WTC11 (cell line): ENCODE results near the gene ZFP36L1. TPM values are rescaled to one million over a fixed set of nuclear protein-coding genes. Genes with fewer than 3 reads are reported as not detected.

Source experiments
- ATAC-seq: fragments of 200-7000 bp; cut with Tn5 transposase; 2 replicates; pipeline ENCODE4 v1.10.0; 2021; ENCODE audit warnings: mild to moderate bottlenecking, moderate library complexity
- CTCF ChIA-PET: fragments of 300-600 bp; sonication (Branson Sonifier 250); formaldehyde crosslinking; loops from one replicate; lab custom pipeline; 2021; ENCODE audit warnings: antibody characterized with exemption; lab: Charles Lee
- POLR2A ChIA-PET: fragments of 350-600 bp; sonication (Branson Sonifier 250); formaldehyde crosslinking; loops from one replicate; lab custom pipeline; 2021; ENCODE audit warnings: antibody characterized with exemption; lab: Charles Lee
- DNase-seq: peaks from one replicate; pipeline ENCODE4 v3.0.0; 2021; ENCODE audit warnings: low spot score
- H3K27ac Mint-ChIP-seq: 2 replicates; pipeline ENCODE4 v1.8.0; 2021; ENCODE audit warnings: mixed read lengths
- H3K27me3 Mint-ChIP-seq: 2 replicates; pipeline ENCODE4 v1.8.0; 2021; ENCODE audit warnings: low read depth, mild to moderate bottlenecking, moderate library complexity, mixed read lengths
- H3K36me3 Mint-ChIP-seq: 2 replicates; pipeline ENCODE4 v1.8.0; 2021; ENCODE audit warnings: mixed read lengths
- H3K4me1 Mint-ChIP-seq: 2 replicates; pipeline ENCODE4 v1.8.0; 2022; ENCODE audit warnings: mixed read lengths
- H3K4me3 Mint-ChIP-seq: 2 replicates; pipeline ENCODE4 v1.8.0; 2021; ENCODE audit warnings: mild to moderate bottlenecking, moderate library complexity, mixed read lengths
- H3K9me3 Mint-ChIP-seq: 2 replicates; pipeline ENCODE4 v1.8.0; 2021; ENCODE audit warnings: mixed read lengths
- ARID4B ChIP-seq: sonication (generic); formaldehyde crosslinking; IDR thresholded peaks from 2 replicates; pipeline ENCODE4 v1.8.0; 2023; ENCODE audit warnings: missing genetic modification reagents, mild to moderate bottlenecking, borderline replicate concordance
- EMX1 ChIP-seq: fragments of 250-450 bp; sonication (Bioruptor Pico); IDR thresholded peaks from 2 replicates; pipeline ENCODE4 v1.8.0; 2021; ENCODE audit warnings: mild to moderate bottlenecking
- GABPB1 ChIP-seq: sonication (generic); formaldehyde crosslinking; IDR thresholded peaks from 2 replicates; pipeline ENCODE4 v1.8.1; 2023; ENCODE audit warnings: mild to moderate bottlenecking, missing genetic modification reagents
- GTF2I ChIP-seq: fragments of 250-450 bp; sonication (Bioruptor Pico); conservative IDR thresholded peaks from 2 replicates; pipeline ENCODE4 v1.4.0; 2021; ENCODE audit warnings: mild to moderate bottlenecking
- IRF2 ChIP-seq: sonication (generic); formaldehyde crosslinking; IDR thresholded peaks from 2 replicates; pipeline ENCODE4 v1.8.0; 2022; ENCODE audit warnings: low read depth, missing genetic modification reagents, borderline replicate concordance
- JUN ChIP-seq: sonication (generic); formaldehyde crosslinking; IDR thresholded peaks from 2 replicates; pipeline ENCODE4 v1.8.0; 2023; ENCODE audit warnings: mild to moderate bottlenecking, missing genetic modification reagents
- NFATC4 ChIP-seq: fragments of 250-450 bp; sonication (Bioruptor Pico); IDR thresholded peaks from 2 replicates; pipeline ENCODE4 v1.9.0; 2021; ENCODE audit warnings: mild to moderate bottlenecking
- SP1 ChIP-seq: sonication (generic); formaldehyde crosslinking; conservative IDR thresholded peaks from 2 replicates; pipeline ENCODE4 v1.8.1; 2022; ENCODE audit warnings: missing genetic modification reagents
- ZNF396 ChIP-seq: fragments of 250-450 bp; sonication (Bioruptor Pico); IDR thresholded peaks from 2 replicates; pipeline ENCODE4 v1.8.0; 2021; ENCODE audit warnings: mild to moderate bottlenecking, moderate library complexity, borderline replicate concordance
- ZNF423 ChIP-seq: fragments of 250-450 bp; sonication (Bioruptor Pico); IDR thresholded peaks from 2 replicates; pipeline ENCODE4 v2.1.2; 2022; ENCODE audit warnings: mild to moderate bottlenecking, moderate library complexity
- total RNA-seq: library from RNA; stranded (reverse); gene quantifications from 3 replicates; pipeline ENCODE4 v1.2.3, GENCODE V29; 2021
- TF ChIP-seq, protein P1 (sequence below): fragments of 250-450 bp; sonication (Bioruptor Pico); IDR thresholded peaks from 2 replicates; pipeline ENCODE4 v1.9.0; 2021; ENCODE audit warnings: moderate library complexity, mild to moderate bottlenecking, inconsistent platforms, borderline replicate concordance
- TF ChIP-seq, protein P2 (sequence below): sonication (generic); formaldehyde crosslinking; IDR thresholded peaks from 2 replicates; pipeline ENCODE4 v1.8.0; 2023; ENCODE audit warnings: mild to moderate bottlenecking, missing genetic modification reagents
- TF ChIP-seq, protein P3 (sequence below): fragments of 250-450 bp; sonication (Bioruptor Pico); IDR thresholded peaks from 2 replicates; pipeline ENCODE4 v1.9.0; 2021; ENCODE audit warnings: mild to moderate bottlenecking

Gene ZFP36L1
- total RNA-seq, 1 experiment from 2014 or later = 132 TPM

DNA sequence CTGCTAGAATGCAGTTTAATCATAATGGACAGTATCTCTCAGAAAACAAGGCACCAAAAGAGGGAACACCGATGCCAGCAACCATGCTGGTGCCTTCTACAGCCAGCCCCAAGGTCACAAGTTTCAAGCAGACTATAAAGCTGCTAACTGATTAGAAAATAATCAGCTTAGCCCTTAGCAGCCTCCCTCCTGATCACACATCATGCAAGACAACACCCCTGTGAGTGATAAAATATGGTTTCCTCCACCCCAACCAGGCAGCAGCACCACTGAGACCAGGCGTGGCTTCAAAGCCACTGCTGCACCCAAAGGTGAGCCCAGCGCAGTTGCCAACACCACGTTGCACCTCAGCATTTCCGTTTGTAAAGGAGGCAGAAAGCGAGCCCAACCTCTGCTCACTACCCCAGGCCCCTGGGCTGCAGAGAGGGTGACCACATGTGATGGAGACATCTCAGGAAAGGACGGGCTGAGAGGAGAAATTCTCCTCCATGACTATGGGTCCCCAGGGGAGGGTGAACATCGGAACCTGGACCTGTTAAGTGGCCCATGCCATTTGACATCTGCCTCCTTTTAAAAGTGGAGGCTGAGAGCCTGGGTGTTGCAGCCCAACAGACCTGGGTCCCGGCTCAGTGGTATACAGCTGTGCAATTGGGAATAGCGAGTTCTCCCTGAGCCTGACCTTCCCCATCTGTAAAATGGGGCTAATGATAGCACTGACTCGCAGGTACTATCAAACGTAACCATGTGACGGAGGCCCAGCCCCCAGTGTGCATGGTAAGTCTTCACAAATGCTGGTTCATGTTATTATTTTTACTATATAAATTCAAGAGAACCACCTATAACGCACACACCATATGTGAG lies 11.5 kb downstream of the ZFP36L1 start (continued):
- TF ChIP-seq, protein P1, sequence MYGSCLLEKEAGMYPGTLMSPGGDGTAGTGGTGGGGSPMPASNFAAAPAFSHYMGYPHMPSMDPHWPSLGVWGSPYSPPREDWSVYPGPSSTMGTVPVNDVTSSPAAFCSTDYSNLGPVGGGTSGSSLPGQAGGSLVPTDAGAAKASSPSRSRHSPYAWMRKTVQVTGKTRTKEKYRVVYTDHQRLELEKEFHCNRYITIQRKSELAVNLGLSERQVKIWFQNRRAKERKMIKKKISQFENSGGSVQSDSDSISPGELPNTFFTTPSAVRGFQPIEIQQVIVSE = no peak
- no peak for TF ChIP-seq GABPB1 (CRISPR knock-in tag)
- TF ChIP-seq EMX1 = no peak
- TF ChIP-seq, protein P2, sequence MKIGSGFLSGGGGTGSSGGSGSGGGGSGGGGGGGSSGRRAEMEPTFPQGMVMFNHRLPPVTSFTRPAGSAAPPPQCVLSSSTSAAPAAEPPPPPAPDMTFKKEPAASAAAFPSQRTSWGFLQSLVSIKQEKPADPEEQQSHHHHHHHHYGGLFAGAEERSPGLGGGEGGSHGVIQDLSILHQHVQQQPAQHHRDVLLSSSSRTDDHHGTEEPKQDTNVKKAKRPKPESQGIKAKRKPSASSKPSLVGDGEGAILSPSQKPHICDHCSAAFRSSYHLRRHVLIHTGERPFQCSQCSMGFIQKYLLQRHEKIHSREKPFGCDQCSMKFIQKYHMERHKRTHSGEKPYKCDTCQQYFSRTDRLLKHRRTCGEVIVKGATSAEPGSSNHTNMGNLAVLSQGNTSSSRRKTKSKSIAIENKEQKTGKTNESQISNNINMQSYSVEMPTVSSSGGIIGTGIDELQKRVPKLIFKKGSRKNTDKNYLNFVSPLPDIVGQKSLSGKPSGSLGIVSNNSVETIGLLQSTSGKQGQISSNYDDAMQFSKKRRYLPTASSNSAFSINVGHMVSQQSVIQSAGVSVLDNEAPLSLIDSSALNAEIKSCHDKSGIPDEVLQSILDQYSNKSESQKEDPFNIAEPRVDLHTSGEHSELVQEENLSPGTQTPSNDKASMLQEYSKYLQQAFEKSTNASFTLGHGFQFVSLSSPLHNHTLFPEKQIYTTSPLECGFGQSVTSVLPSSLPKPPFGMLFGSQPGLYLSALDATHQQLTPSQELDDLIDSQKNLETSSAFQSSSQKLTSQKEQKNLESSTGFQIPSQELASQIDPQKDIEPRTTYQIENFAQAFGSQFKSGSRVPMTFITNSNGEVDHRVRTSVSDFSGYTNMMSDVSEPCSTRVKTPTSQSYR (CRISPR knock-in tag) = no peak
- TF ChIP-seq ZNF396 (CRISPR knock-in tag) = no peak
- TF ChIP-seq, protein P3, sequence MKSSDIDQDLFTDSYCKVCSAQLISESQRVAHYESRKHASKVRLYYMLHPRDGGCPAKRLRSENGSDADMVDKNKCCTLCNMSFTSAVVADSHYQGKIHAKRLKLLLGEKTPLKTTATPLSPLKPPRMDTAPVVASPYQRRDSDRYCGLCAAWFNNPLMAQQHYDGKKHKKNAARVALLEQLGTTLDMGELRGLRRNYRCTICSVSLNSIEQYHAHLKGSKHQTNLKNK = no peak
- TF ChIP-seq GTF2I = no peak
- no peak for TF ChIP-seq JUN

DNA sequence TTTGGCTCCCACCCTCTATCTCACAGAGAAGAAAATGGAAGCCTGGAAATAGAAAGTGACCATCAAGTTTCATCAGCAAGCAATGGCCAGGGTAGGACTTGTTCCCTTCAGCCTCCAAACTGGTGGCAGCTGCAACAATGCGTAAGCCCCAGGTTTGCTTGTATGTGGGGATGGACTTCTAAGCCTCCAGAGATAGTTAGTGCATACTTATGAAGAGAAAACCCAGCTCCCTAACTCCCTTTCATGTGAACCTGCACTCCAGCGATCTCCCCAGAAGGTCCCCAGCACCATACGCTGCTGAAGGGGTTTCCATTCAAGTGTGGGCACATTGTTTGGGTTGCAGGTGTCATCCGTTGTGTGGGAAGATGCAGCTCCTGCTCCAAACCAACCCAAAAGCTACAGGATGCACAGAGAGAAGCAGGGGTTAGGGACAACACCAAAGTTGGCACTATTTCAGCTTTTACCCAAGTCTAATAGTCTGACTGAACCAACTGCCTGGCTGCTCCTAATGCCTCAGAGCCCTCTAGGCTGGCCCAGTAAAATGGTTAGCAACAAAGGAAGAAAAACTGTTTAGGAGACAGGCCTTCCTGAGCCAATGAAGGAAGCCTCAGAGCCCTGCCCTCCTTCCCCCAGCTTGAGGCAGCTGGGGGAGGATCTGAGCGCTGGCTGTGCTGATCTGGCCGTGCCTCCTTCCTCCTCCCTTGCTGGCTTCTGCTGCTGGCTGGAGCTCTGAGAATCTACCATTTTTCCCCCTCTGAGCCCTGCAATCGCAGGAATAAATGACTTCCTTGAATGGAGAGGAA lies 12.3 kb downstream of the ZFP36L1 start:
- H3K27me3 Mint-ChIP-seq = no peaks in the 10 kb centered on the region; the same call in 1 of the 2 replicates
- POLR2A ChIA-PET = interaction anchor here (0.8 to 1.0 kb wide), 3 partner anchors 9 to 41 kb away, joined by 3 read pairs; no protein-coding TSS in a partner anchor
- H3K4me3 Mint-ChIP-seq = no peak overlapping the region
- no peaks in the 10 kb centered on the region for H3K36me3 Mint-ChIP-seq
- no peak overlapping the region for H3K27ac Mint-ChIP-seq
- peaks cover 15% of the 10 kb centered on the region for H3K4me1 Mint-ChIP-seq
- H3K9me3 Mint-ChIP-seq = no peaks in the 10 kb centered on the region
- peak; percentile 60 for ATAC-seq
- TF ChIP-seq IRF2 (CRISPR knock-in tag) (no peak), NFATC4 (CRISPR knock-in tag) (no peak), SP1 (no peak), ARID4B (CRISPR knock-in tag) (no peak), ZNF423 (CRISPR knock-in tag) (no peak)
- CTCF ChIA-PET = interaction anchor here (0.6 to 1.3 kb wide), 4 partner anchors 9 to 92 kb away, joined by 3 to 5 read pairs (median 3); no protein-coding TSS in a partner anchor
- DNase-seq = no peak
